Endothelial cell of umbilical vein (primary cell): ENCODE results near the gene MICA. TPM values are rescaled to one million over a fixed set of nuclear protein-coding genes. Genes with fewer than 3 reads are reported as not detected.

Experiments
- BruUV-seq: library from RNA; stranded (reverse); fragments of 400-500 nt; replicated peaks from 2 replicates; lab custom pipeline; 2021; lab: Mats Ljungman, UMichigan
- CTCF ChIA-PET: fragments of 300-600, 350-600 bp; sonication (Branson Sonifier 250); formaldehyde crosslinking; loops from one replicate; lab custom pipeline; 2021; ENCODE audit warnings: antibody characterized with exemption, inconsistent platforms; lab: Charles Lee
- POLR2A ChIA-PET: fragments of 300-600, 350-600 bp; sonication (Branson Sonifier 250); formaldehyde crosslinking; loops from one replicate; lab custom pipeline; 2021; ENCODE audit warnings: antibody characterized with exemption, inconsistent platforms; lab: Charles Lee
- DNase-seq: peaks from one replicate; pipeline ENCODE4 v3.0.0-alpha.2; 2011; ENCODE audit warnings: low read depth, low spot score
- FAIRE-seq: peaks from 2 replicates; lab custom pipeline; 2011; peaks lifted over from hg19 to GRCh38; lab: Jason Lieb, UNC
- H2AFZ ChIP-seq: 2 replicates; pipeline ENCODE4 v1.6.0; 2012; ENCODE audit warnings: low read depth, low read length, control low read depth, inconsistent platforms
- H3K27ac ChIP-seq: 2 replicates; pipeline ENCODE4 v1.5.1; 2011; ENCODE audit warnings: low read depth, mild to moderate bottlenecking, control low read depth, low read length, moderate library complexity; ENCODE audit not compliant: insufficient read depth
- H3K27me3 ChIP-seq, 2 experiments: 2 replicates each; pipeline versions ENCODE4 v1.6.0 to v1.6.1; 2011; ENCODE audit warnings: low read length in 2 of 2, mixed read lengths in 1 of 2; ENCODE audit not compliant: control insufficient read depth in 2 of 2, insufficient read depth in 2 of 2
- H3K36me3 ChIP-seq, 2 experiments: 2 replicates in 1 of 2; 3 replicates in 1 of 2; pipeline ENCODE4 v1.5.1; 2011; ENCODE audit warnings: low read length in 2 of 2, mild to moderate bottlenecking in 1 of 2, moderate library complexity in 1 of 2; ENCODE audit not compliant: control insufficient read depth in 2 of 2, insufficient read depth in 2 of 2; ENCODE audit errors: extremely low read depth in 1 of 2
- H3K4me1 ChIP-seq: 3 replicates; pipeline ENCODE4 v1.5.1; 2011; ENCODE audit warnings: mild to moderate bottlenecking, low read length; ENCODE audit not compliant: control insufficient read depth, insufficient read depth; ENCODE audit errors: extremely low read depth
- H3K4me2 ChIP-seq: 2 replicates; pipeline ENCODE4 v1.6.1; 2011; ENCODE audit warnings: low read length, control low read depth, mixed read lengths; ENCODE audit not compliant: insufficient read depth
- H3K4me3 ChIP-seq, 3 experiments: fragments of 200-600 bp in 1 of 3; sonication (generic), shearing (Covaris generic) in 1 of 3; replicated peaks in 1 of 3; 2 replicates each; pipeline ENCODE4 v1.5.1; 2011 to 2016; ENCODE audit warnings: control low read depth in 3 of 3, low read length in 3 of 3, mild to moderate bottlenecking in 2 of 3, inconsistent platforms in 1 of 3, low read depth in 1 of 3, moderate library complexity in 1 of 3; ENCODE audit not compliant: insufficient read depth in 1 of 3
- H3K79me2 ChIP-seq: 2 replicates; pipeline ENCODE4 v1.6.0; 2012; ENCODE audit warnings: low read length, inconsistent platforms; ENCODE audit not compliant: control insufficient read depth, insufficient read depth
- H3K9ac ChIP-seq: replicated peaks from 2 replicates; pipeline ENCODE3; 2011; ENCODE audit warnings: low read length, control low read depth; ENCODE audit not compliant: insufficient read depth; ENCODE audit errors: extremely low read depth
- H3K9me1 ChIP-seq: replicated peaks from 3 replicates; pipeline ENCODE4 v1.6.0; 2011; ENCODE audit warnings: mild to moderate bottlenecking, low read length; ENCODE audit not compliant: control insufficient read depth, insufficient read depth; ENCODE audit errors: extremely low read depth
- H3K9me3 ChIP-seq: replicated peaks from 2 replicates; pipeline ENCODE4 v1.5.1; 2012; ENCODE audit warnings: low read length, inconsistent platforms; ENCODE audit not compliant: control insufficient read depth, insufficient read depth
- H4K20me1 ChIP-seq: replicated peaks from 2 replicates; pipeline ENCODE3; 2011; ENCODE audit warnings: mild to moderate bottlenecking, low read length; ENCODE audit not compliant: control insufficient read depth, insufficient read depth; ENCODE audit errors: extremely low read depth
- EZH2 ChIP-seq: IDR thresholded peaks from 2 replicates; pipeline ENCODE4 v1.6.1; 2012; ENCODE audit warnings: borderline replicate concordance, low read depth, mild to moderate bottlenecking, moderate library complexity, low read length, inconsistent platforms; ENCODE audit not compliant: severe bottlenecking
- FOS ChIP-seq: IDR thresholded peaks from 2 replicates; pipeline ENCODE4 v1.6.1; 2011; ENCODE audit warnings: mild to moderate bottlenecking, low read length, moderate library complexity, borderline replicate concordance; ENCODE audit not compliant: insufficient read depth
- GATA2 ChIP-seq: IDR thresholded peaks from 2 replicates; pipeline ENCODE4 v1.7.0; 2011; ENCODE audit warnings: low read depth, mild to moderate bottlenecking, moderate library complexity, mixed read lengths, low read length; ENCODE audit not compliant: insufficient read length, insufficient read depth
- JUN ChIP-seq: IDR thresholded peaks from 2 replicates; pipeline ENCODE4 v1.6.1; 2011; ENCODE audit warnings: borderline replicate concordance, low read depth; ENCODE audit not compliant: insufficient read length, insufficient read depth
- MYC ChIP-seq: IDR thresholded peaks from one replicate; pipeline ENCODE4 v1.6.1; 2011; ENCODE audit warnings: mild to moderate bottlenecking, low read depth, low read length
- POLR2A ChIP-seq: IDR thresholded peaks from 2 replicates; pipeline ENCODE4 v1.6.1; 2012; ENCODE audit warnings: low read depth, mild to moderate bottlenecking, control low read depth, low read length
- POLR2AphosphoS5 ChIP-seq: IDR thresholded peaks from 2 replicates; pipeline ENCODE4 v1.6.1; 2012; ENCODE audit warnings: low read depth, mild to moderate bottlenecking, control low read depth, low read length, moderate library complexity; ENCODE audit not compliant: insufficient read depth
- dilution Hi-C: fragments of 300-500 bp; cut with MboI; formaldehyde crosslinking; loops from one replicate; pipeline ENCODE4 v1.15.0; 2019; ENCODE audit warnings: low sequenced_read_pairs; ENCODE audit not compliant: extremely low pct_ligation_motif_present
- intact Hi-C: fragments of 100-400 bp; cut with micrococcal nuclease; formaldehyde crosslinking; loops from one replicate; pipeline ENCODE4 v1.10.0; 2022
- polyA plus RNA-seq, 4 experiments: library from polyadenylated mRNA; depleted of rRNA in 3 of 4; stranded (reverse) in 3 of 4; unstranded in 1 of 4; fragments of >200 nt; gene quantifications; 2 replicates each; pipeline versions ENCODE4 v1.2.1 to v1.2.3, GENCODE V29; 2011 to 2012; ENCODE audit warnings: missing spikeins in 1 of 4
- total RNA-seq: library from RNA; stranded (reverse); gene quantifications from 2 replicates; pipeline ENCODE4 v1.2.3, GENCODE V29; 2021
- TF ChIP-seq, protein P1 (sequence below), 2 donors: IDR thresholded peaks; 1 replicate in 1 of 2; 2 replicates in 1 of 2; pipeline ENCODE4 v1.5.1; 2011; ENCODE audit warnings: low read length in 2 of 2, mild to moderate bottlenecking in 2 of 2, moderate library complexity in 2 of 2, control low read depth in 1 of 2, inconsistent platforms in 1 of 2, low read depth in 1 of 2; ENCODE audit not compliant: insufficient read depth in 1 of 2; ENCODE audit errors: extremely low read depth in 1 of 2

Gene MICA
- total and polyA plus RNA-seq, 2 donors (not counting 3 experiments of a cell fraction or from before 2014, with no cell fraction given) = 42.5 to 99.3 TPM

DNA sequence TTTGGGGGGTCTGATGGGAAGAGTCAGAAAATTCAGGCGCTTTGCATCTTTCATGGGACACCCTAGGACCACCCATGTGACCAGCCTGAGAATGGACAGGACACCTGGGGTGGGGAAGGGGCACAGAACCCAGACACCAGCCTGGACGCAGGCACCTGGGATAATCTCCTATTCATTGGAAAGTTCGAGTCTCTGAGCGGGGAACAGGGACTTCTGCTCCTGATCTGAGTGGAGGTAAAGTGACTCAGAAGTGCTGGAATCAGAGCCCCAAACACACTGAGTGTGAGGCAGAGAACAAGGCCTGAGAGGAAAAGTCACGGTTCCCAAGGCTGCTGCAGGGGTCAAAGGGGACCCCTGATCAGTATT is 47.8 kb upstream of the MICA start:
- no peak overlapping the region for H3K27ac ChIP-seq
- FAIRE-seq = no peak
- no peak overlapping the region for H3K4me3 ChIP-seq
- intact Hi-C loops (no loop called here), dilution Hi-C loops (no loop called here)
- DNase-seq = no peak
- BruUV-seq = TSS peak; percentile 38
- H3K79me2 ChIP-seq = no peaks in the 10 kb centered on the region
- peaks cover 2% of the 10 kb centered on the region for H3K4me1 ChIP-seq
- no peak overlapping the region for H2AFZ ChIP-seq
- no peaks in the 10 kb centered on the region for H3K9me1 ChIP-seq
- no peaks in the 10 kb centered on the region for H4K20me1 ChIP-seq
- CTCF ChIA-PET = no interaction called here
- H3K4me2 ChIP-seq = no peak overlapping the region
- H3K9me3 ChIP-seq = no peaks in the 10 kb centered on the region
- no peak for TF ChIP-seq FOS
- POLR2A ChIA-PET = no interaction called here
- H3K9ac ChIP-seq = no peak overlapping the region
- H3K27me3 ChIP-seq = peaks cover 32 to 36% of the 10 kb centered on the region in 2 experiments
- peaks cover 0 to 2% of the 10 kb centered on the region in 2 experiments for H3K36me3 ChIP-seq

DNA sequence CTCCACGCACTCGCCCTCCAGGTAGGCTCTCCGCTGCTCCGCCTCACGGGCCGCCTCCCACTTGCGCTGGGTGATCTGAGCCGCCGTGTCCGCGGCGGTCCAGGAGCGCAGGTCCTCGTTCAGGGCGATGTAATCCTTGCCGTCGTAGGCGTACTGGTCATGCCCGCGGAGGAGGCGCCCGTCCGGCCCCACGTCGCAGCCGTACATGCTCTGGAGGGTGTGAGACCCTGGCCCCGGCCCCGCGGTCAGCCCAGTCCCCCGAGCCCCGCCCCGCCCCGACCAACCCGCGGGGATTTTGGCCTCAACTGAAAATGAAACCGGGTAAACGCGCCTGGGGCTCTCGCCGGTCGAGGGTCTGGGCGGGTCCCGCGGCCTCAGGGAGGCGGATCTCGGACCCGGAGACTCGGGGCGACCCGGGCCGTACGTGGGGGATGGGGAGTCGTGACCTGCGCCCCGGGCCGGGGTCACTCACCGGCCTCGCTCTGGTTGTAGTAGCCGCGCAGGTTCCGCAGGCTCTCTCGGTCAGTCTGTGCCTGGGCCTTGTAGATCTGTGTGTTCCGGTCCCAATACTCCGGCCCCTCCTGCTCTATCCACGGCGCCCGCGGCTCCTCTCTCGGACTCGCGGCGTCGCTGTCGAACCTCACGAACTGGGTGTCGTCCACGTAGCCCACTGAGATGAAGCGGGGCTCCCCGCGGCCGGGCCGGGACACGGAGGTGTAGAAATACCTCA is 47.0 kb upstream of the MICA start:
- H3K4me2 ChIP-seq = peak overlapping the region; percentile 42
- no peaks in the 10 kb centered on the region for H3K9me1 ChIP-seq
- ChIA-PET POLR2A (no interaction called here), CTCF (no interaction called here)
- dilution Hi-C loops = no loop called here
- peaks cover 0 to 2% of the 10 kb centered on the region in 2 experiments for H3K36me3 ChIP-seq
- TF ChIP-seq, protein P1, sequence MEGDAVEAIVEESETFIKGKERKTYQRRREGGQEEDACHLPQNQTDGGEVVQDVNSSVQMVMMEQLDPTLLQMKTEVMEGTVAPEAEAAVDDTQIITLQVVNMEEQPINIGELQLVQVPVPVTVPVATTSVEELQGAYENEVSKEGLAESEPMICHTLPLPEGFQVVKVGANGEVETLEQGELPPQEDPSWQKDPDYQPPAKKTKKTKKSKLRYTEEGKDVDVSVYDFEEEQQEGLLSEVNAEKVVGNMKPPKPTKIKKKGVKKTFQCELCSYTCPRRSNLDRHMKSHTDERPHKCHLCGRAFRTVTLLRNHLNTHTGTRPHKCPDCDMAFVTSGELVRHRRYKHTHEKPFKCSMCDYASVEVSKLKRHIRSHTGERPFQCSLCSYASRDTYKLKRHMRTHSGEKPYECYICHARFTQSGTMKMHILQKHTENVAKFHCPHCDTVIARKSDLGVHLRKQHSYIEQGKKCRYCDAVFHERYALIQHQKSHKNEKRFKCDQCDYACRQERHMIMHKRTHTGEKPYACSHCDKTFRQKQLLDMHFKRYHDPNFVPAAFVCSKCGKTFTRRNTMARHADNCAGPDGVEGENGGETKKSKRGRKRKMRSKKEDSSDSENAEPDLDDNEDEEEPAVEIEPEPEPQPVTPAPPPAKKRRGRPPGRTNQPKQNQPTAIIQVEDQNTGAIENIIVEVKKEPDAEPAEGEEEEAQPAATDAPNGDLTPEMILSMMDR (IDR thresholded peaks at IDR 0.05; ENCODE audit: extremely low read depth in 1 of 2, insufficient read depth in 1 of 2, low read depth in 1 of 2, low read length in 2 of 2) = no peak
- TF ChIP-seq MYC (no peak), POLR2A (no peak), POLR2AphosphoS5 (no peak), JUN (no peak), EZH2 (no peak), FOS (no peak), GATA2 (no peak)
- BruUV-seq = no TSS peak
- intact Hi-C loops = no loop called here
- H3K4me1 ChIP-seq = peaks cover 2% of the 10 kb centered on the region
- H3K9ac ChIP-seq = peak overlapping the region; percentile 47
- peak overlapping the region in 2 of 3 experiments; percentile 63 to 81 for H3K4me3 ChIP-seq
- no peaks in the 10 kb centered on the region for H3K9me3 ChIP-seq
- DNase-seq (peak; percentile 21), FAIRE-seq (peak; percentile 12)
- H3K79me2 ChIP-seq = no peaks in the 10 kb centered on the region
- no peak overlapping the region for H3K27ac ChIP-seq
- H4K20me1 ChIP-seq = no peaks in the 10 kb centered on the region
- peaks cover 31 to 32% of the 10 kb centered on the region in 2 experiments for H3K27me3 ChIP-seq
- H2AFZ ChIP-seq = peak overlapping the region; percentile 94
